GM18951 (cell line): ENCODE results near the gene TAF1.
"Not testable (repeated sequence)": the region's sequence is repeated elsewhere in the genome, so short reads cannot be mapped to it uniquely, and the experiment has no call there.

ENCODE experiments used
- POLR2A ChIP-seq: IDR thresholded peaks from 4 replicates; pipeline ENCODE4 v1.6.1; 2011; ENCODE audit warnings: mild to moderate bottlenecking; ENCODE audit not compliant: insufficient read length, insufficient read depth; ENCODE audit errors: extremely low read depth
- in situ Hi-C: fragments of 300-500 bp; cut with MboI; formaldehyde crosslinking; loops from one replicate; pipeline ENCODE4 v1.12.0; 2022; ENCODE audit warnings: low sequenced_read_pairs, mixed read lengths, inconsistent platforms; ENCODE audit not compliant: unreplicated experiment

TAF1 gene

DNA sequence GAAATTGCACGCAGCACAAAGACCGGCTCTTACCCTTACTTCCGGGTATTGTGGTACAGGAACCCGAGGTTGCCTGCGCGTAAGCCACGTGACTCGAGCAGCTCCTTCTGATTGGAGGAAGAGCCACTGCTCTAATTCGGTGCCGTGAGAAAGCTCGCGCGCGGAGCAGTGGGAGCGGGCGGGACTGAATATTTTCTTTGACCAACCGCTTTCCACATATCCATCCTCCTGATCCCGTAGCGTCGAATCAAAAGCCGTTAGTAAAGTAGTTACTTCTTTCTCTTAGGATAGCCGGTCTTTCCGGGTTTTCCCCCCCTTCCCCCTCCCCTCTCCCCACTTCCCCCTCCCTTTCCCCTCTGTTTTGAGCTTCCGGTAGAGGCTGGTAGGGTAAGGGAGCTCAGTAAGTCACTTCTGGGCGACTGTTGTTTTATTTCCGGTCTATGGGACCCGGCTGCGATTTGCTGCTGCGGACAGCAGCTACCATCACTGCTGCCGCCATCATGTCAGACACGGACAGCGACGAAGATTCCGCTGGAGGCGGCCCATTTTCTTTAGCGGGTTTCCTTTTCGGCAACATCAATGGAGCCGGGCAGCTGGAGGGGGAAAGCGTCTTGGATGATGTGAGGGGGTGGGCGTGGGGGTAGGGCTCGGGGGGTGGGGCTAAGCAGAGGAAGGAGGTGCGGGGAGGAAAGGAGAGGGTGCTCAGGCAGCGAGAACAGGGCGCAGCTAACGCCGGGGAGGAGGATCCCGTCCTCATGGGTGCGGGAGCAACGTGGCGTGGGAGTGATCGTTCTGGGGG is at the start of gene TAF1:
Gene TAF1, plus strand, starts transcription at position 483 of the 799 bp plus-strand sequence. Its CDS starts 18 bp downstream, at position 501.
- in situ Hi-C loops = no loop called here
- peak; percentile 67 for TF ChIP-seq POLR2A

DNA sequence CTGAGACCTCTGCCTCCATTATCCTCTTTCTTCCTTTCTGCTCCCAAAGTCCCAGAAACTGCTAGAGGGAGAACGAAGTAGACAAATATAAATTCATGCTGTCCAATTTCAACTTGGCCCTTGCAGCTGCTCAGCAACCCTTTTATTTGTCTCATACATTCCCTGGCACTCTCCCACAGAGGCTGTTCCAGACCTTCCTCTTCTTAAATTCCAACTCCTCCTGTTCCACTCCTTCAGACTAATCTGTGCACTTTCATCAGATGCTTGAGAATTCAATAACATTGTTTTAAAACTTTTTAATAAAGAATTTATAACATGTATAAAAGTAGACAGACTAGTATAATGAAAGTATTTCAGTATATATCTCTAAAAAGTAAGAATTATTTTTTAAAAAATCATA is 49.2 kb upstream of the TAF1 start:
- in situ Hi-C loops = not testable (repeated sequence)

DNA sequence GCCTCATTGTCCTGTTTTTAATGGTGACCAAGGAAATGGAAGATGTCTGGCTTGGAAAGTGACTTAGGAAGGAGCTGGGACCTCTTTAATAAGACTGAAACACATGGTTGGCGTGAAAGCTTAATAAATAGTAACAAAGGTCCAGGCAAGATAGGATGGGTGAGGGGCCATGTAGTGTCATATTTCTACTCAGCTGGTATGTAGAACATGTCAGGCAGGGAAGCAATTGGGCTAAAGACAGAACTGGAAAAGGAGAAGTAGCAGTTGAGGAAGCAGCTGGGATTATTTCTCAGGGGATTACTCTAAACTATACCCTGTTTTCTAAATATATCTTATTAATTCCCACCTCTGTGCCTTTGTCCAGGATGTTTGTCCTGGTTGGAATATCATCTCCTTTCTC is 46.0 kb upstream of the TAF1 start:
- no peak for TF ChIP-seq POLR2A
- in situ Hi-C loops = no loop called here

GRCh38 chrX:71321731-71322130 is 44.4 kb upstream of the TAF1 start:
- in situ Hi-C loops = no loop called here
- TF ChIP-seq POLR2A = no peak

GRCh38 chrX:71324452-71324851 is 41.7 kb upstream of the TAF1 start:
- in situ Hi-C loops = not testable (repeated sequence)

- in situ Hi-C loops = no loop called here
- no peak for TF ChIP-seq POLR2A
These were observed 39.8 kb upstream of the TAF1 start for GRCh38 chrX:71326394-71326793.

DNA sequence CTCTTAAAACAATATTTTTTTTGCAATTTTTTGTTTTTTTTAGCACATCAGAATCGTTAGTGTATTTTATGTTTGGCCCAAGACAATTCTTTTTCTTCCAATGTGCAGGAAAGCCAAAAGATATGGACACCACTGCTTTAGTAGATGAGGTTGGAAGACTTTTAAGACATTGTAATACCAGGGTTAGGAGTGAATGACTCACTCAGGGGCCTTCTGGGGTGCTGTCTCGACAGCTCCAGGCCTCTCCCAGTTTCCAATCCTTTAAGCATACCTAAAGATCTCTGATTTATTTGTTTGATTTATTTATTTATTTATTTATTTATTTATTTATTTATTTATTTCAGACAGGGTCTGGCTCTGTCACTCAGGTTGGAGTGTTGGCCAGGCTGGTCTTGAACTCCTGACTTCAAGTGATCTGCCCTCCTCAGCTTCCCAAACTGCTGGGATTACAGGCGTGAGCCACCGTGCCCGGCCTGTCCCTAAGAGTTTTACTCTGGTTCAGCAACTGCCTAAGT is 16.9 kb upstream of the TAF1 start:
- in situ Hi-C loops = not testable (repeated sequence)

DNA sequence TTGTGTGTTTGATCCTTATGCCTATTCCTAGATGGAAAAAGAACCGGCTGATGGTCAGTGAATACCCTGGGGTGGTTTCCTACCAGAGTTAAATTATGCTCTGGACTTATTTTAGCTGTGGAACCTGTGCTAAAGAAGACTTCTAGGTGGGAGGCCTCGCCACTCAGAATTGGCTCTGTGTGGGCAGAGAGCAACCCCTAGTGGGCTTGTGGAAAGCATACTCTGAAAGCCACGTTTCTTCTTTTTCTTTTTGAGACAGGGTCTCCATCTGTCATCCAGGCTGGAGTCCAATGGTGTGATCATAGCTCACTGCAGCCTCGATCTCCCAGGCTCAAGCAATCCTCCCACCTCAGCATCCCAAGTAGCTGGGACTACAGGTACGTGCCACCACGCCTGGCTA is 16.3 kb upstream of the TAF1 start:
- in situ Hi-C loops = not testable (repeated sequence)

GRCh38 chrX:71352439-71352838 is 13.7 kb upstream of the TAF1 start:
- in situ Hi-C loops = not testable (repeated sequence)

GRCh38 chrX:71364221-71364620 is 1.9 kb upstream of the TAF1 start:
- no peak for TF ChIP-seq POLR2A
- in situ Hi-C loops = no loop called here

DNA sequence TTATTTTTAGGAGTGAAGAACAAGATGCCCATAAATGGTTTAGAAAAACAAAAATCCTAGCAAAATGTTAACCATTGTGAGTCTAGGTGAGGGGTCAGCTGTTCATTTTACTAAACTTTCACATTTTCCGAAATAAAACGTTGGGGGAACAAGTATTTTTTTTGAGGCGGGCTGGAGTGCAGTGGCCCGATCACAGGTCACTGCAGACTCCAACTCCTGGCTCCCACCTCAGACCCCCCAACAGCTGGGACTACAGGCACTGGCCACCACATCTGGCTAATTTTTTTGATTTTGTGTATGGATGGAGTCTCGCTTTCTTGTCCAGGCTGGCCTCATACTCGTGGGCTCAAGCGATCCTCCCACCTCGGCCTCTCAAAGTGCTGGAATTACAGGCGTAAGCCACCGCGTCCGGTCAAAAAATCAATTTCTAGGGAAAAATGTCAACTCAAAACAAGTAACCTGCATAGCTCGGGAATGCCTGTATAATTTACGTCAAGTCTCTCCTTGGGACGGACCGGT is 742 bp upstream of the TAF1 start:
- in situ Hi-C loops = no loop called here
- no peak for TF ChIP-seq POLR2A

GRCh38 chrX:71366674-71367256 is 608 bp downstream of the TAF1 start:
- in situ Hi-C loops = no loop called here
- peak; percentile 12 for TF ChIP-seq POLR2A

DNA sequence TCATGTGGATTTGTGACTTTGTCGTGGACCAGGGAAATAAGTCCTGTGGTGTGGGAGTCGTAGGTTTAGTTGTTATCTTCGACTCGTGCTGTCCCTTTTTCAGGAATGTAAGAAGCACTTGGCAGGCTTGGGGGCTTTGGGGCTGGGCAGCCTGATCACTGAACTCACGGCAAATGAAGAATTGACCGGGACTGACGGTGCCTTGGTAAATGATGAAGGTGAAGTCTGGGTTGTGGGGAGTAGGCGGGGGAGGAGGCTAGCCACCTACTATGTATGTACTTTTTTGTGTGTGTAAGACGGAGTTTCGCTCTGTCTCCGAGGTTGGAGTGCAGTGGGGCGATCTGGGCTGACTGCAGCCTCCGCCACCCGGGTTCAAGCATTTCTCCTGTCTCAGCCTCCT is 1.2 kb downstream of the TAF1 start:
- no peak for TF ChIP-seq POLR2A
- in situ Hi-C loops = no loop called here

GRCh38 chrX:71372388-71372787 is 6.2 kb downstream of the TAF1 start:
- in situ Hi-C loops = no loop called here
- no peak for TF ChIP-seq POLR2A
